HCT116 (cell line): ENCODE results near the gene HELLS. TPM values are rescaled to one million over a fixed set of nuclear protein-coding genes. Genes with fewer than 3 reads are reported as not detected.
"Not testable (repeated sequence)": the region's sequence is repeated elsewhere in the genome, so short reads cannot be mapped to it uniquely, and the experiment has no call there.

Experiments used
- ATAC-seq: fragments of 200-7000 bp; cut with Tn5 transposase; 2 replicates; pipeline ENCODE4 v1.9.1; 2020; ENCODE audit warnings: mild to moderate bottlenecking, moderate library complexity
- BruUV-seq: library from RNA; stranded (reverse); fragments of 400-500 nt; replicated peaks from 2 replicates; lab custom pipeline; 2021; lab: Mats Ljungman, UMichigan
- CTCF ChIA-PET: fragments of 300-600 bp; sonication (Branson Sonifier 250); formaldehyde crosslinking; loops from one replicate; lab custom pipeline; 2021; ENCODE audit warnings: antibody characterized with exemption; lab: Charles Lee
- POLR2A ChIA-PET: fragments of 300-600, 350-600 bp; sonication (Branson Sonifier 250); formaldehyde crosslinking; loops from one replicate; lab custom pipeline; 2021; ENCODE audit warnings: antibody characterized with exemption; lab: Charles Lee
- RAD21 ChIA-PET, 2 experiments: fragments of 300-600 bp; sonication (Branson Sonifier 250); formaldehyde crosslinking; loops; one replicate each; lab custom pipeline; 2023; ENCODE audit warnings: low total read pairs in 2 of 2; ENCODE audit not compliant: uncharacterized antibody in 2 of 2, unreplicated experiment in 2 of 2, low non-redundant PET in 1 of 2; lab: Charles Lee
- DNase-seq: peaks from one replicate; pipeline ENCODE4 v3.0.0-alpha.2; 2010; ENCODE audit warnings: low read depth, low spot score
- H2AFZ ChIP-seq: fragments of 200-600 bp; shearing (Covaris generic), sonication (generic); 2 replicates; pipeline ENCODE4 v1.6.1; 2017; ENCODE audit warnings: low read depth, mixed run types, mixed read lengths, antibody characterized with exemption, low read length; ENCODE audit not compliant: poor library complexity, severe bottlenecking
- H3K27ac ChIP-seq: 2 replicates; pipeline ENCODE4 v1.5.1; 2012; ENCODE audit warnings: low read depth, low read length
- H3K27me3 ChIP-seq: fragments of 200-600 bp; sonication (generic); 2 replicates; pipeline ENCODE4 v1.6.1; 2016; ENCODE audit warnings: mixed run types, low read length, mixed read lengths; ENCODE audit not compliant: insufficient read depth
- H3K36me3 ChIP-seq, 2 experiments: fragments of 200-500 bp in 1 of 2; fragments of 200-600 bp in 1 of 2; sonication (Bioruptor generic) in 1 of 2; sonication (generic) in 1 of 2; 2 replicates each; pipeline versions ENCODE4 v1.5.1 to v1.6.1; 2014 to 2016; ENCODE audit warnings: low read length in 2 of 2, inconsistent platforms in 1 of 2, mixed read lengths in 1 of 2, mixed run types in 1 of 2; ENCODE audit not compliant: insufficient read depth in 2 of 2, control insufficient read depth in 1 of 2
- H3K4me1 ChIP-seq, 2 experiments: fragments of 200-600 bp in 1 of 2; sonication (generic) in 1 of 2; 2 replicates each; pipeline versions ENCODE4 v1.5.1 to v1.6.1; 2012 to 2017; ENCODE audit warnings: low read length in 2 of 2, inconsistent platforms in 1 of 2, mild to moderate bottlenecking in 1 of 2, mixed read lengths in 1 of 2, mixed run types in 1 of 2, moderate library complexity in 1 of 2; ENCODE audit not compliant: insufficient read depth in 2 of 2, control insufficient read depth in 1 of 2
- H3K4me2 ChIP-seq: fragments of 200-600 bp; sonication (generic); 2 replicates; pipeline ENCODE4 v1.6.1; 2017; ENCODE audit warnings: mixed run types, low read length, mixed read lengths
- H3K4me3 ChIP-seq, 2 experiments: fragments of 200-600 bp in 1 of 2; sonication (generic) in 1 of 2; replicated peaks in 1 of 2; 2 replicates each; pipeline ENCODE4 v1.5.1; 2011 to 2016; ENCODE audit warnings: low read length in 2 of 2, control low read depth in 1 of 2, low read depth in 1 of 2, mild to moderate bottlenecking in 1 of 2, mixed read lengths in 1 of 2, mixed run types in 1 of 2
- H3K79me2 ChIP-seq: fragments of 200-600 bp; sonication (generic); 2 replicates; pipeline ENCODE4 v1.6.1; 2017; ENCODE audit warnings: mild to moderate bottlenecking, mixed run types, low read length, moderate library complexity, mixed read lengths; ENCODE audit not compliant: insufficient read depth
- H3K9ac ChIP-seq: fragments of 200-600 bp; sonication (generic); 2 replicates; pipeline ENCODE4 v1.6.1; 2016; ENCODE audit warnings: low read length, mixed read lengths
- H3K9me2 ChIP-seq: fragments of 200-600 bp; sonication (generic), shearing (Covaris generic); 2 replicates; pipeline ENCODE4 v1.6.1; 2017; ENCODE audit warnings: mixed run types, mild to moderate bottlenecking, moderate library complexity; ENCODE audit not compliant: insufficient read depth
- H3K9me3 ChIP-seq, 2 experiments: fragments of 200-500 bp in 1 of 2; fragments of 200-600 bp in 1 of 2; sonication (Bioruptor generic) in 1 of 2; sonication (generic) in 1 of 2; 2 replicates each; pipeline ENCODE4 v1.6.1; 2014 to 2017; ENCODE audit warnings: low read length in 2 of 2, mixed read lengths in 2 of 2, inconsistent platforms in 1 of 2, low read depth in 1 of 2, mild to moderate bottlenecking in 1 of 2, mixed run types in 1 of 2, moderate library complexity in 1 of 2; ENCODE audit not compliant: control insufficient read depth in 1 of 2, insufficient read depth in 1 of 2
- H4K20me1 ChIP-seq: fragments of 200-600 bp; sonication (generic), shearing (Covaris generic); 2 replicates; pipeline ENCODE4 v1.6.1; 2017; ENCODE audit warnings: mixed run types, mild to moderate bottlenecking, moderate library complexity; ENCODE audit not compliant: insufficient read depth
- ATF3 ChIP-seq: IDR thresholded peaks from 2 replicates; pipeline ENCODE4 v1.6.1; 2012
- CEBPB ChIP-seq: IDR thresholded peaks from 2 replicates; pipeline ENCODE4 v1.6.1; 2012; ENCODE audit warnings: low read depth
- EGR1 ChIP-seq: IDR thresholded peaks from 2 replicates; pipeline ENCODE4 v1.6.1; 2012; ENCODE audit warnings: low read depth
- MAX ChIP-seq: IDR thresholded peaks from 2 replicates; pipeline ENCODE4 v1.6.1; 2012
- POLR2AphosphoS5 ChIP-seq: IDR thresholded peaks from 2 replicates; pipeline ENCODE4 v1.6.1; 2011; ENCODE audit warnings: mild to moderate bottlenecking, low read depth, low read length, moderate library complexity
- RAD21 ChIP-seq: IDR thresholded peaks from 2 replicates; pipeline ENCODE4 v1.6.1; 2012; ENCODE audit warnings: low read depth, mild to moderate bottlenecking
- REST ChIP-seq: IDR thresholded peaks from 2 replicates; pipeline ENCODE4 v1.6.1; 2012; ENCODE audit warnings: low read depth
- ZNF274 ChIP-seq: fragments of 200-500 bp; sonication (Bioruptor generic); IDR thresholded peaks from 2 replicates; pipeline ENCODE4 v1.6.1; 2014; ENCODE audit warnings: mild to moderate bottlenecking, low read depth, low read length, inconsistent platforms
- intact Hi-C: fragments of 100-400 bp; cut with micrococcal nuclease; formaldehyde crosslinking; loops from 2 replicates; pipeline ENCODE4 v1.10.0; 2022
- total RNA-seq: library from RNA; stranded (reverse); gene quantifications from one replicate; pipeline ENCODE4 v1.2.1, GENCODE V29; 2021; ENCODE audit not compliant: unreplicated experiment

The HELLS gene
- total RNA-seq, 1 experiment from 2014 or later = 134 TPM

- Histone ChIP-seq H3K9me3 (no peaks in the 10 kb centered on the region; a peak in 1 of 4 replicates), H3K9me2 (no peaks in the 10 kb centered on the region), H3K27me3 (no peaks in the 10 kb centered on the region), H4K20me1 (no peaks in the 10 kb centered on the region), H3K4me3 (no peak overlapping the region), H3K36me3 (no peaks in the 10 kb centered on the region), H3K4me1 (no peaks in the 10 kb centered on the region), H3K9ac (no peak overlapping the region), H3K4me2 (no peak overlapping the region), H3K79me2 (no peaks in the 10 kb centered on the region), H2AFZ (no peak overlapping the region), H3K27ac (no peak overlapping the region)
- CTCF ChIA-PET = interaction anchor here (1.0 kb wide), 1 partner anchor 8 kb away, joined by 3 read pairs; no protein-coding TSS in a partner anchor
- POLR2A ChIA-PET = no interaction called here
- TF ChIP-seq RAD21 (no peak), ATF3 (no peak), POLR2AphosphoS5 (no peak), REST (no peak), EGR1 (no peak), CEBPB (no peak), ZNF274 (no peak), MAX (no peak)
- RAD21 ChIA-PET = no interaction called here
- BruUV-seq = no TSS peak
- intact Hi-C loops = no loop called here
- ATAC-seq (no peak), DNase-seq (no peak)
These were observed 87.4 kb downstream of the HELLS start for GRCh38 chr10:94632954-94633353.

GRCh38 chr10:94638097-94638496 is 92.5 kb downstream of the HELLS start:
- RAD21 ChIA-PET, H3K9me3 ChIP-seq, CTCF ChIA-PET, H2AFZ ChIP-seq, ATAC-seq, H3K27ac ChIP-seq, H3K4me3 ChIP-seq, DNase-seq, H3K27me3 ChIP-seq, BruUV-seq, H3K4me2 ChIP-seq, H3K4me1 ChIP-seq, H3K9me2 ChIP-seq, H3K36me3 ChIP-seq, intact Hi-C loops, H3K9ac ChIP-seq, POLR2A ChIA-PET, H4K20me1 ChIP-seq, H3K79me2 ChIP-seq: not testable (repeated sequence)
